PFSK-1 (cell line): ENCODE measurements around the gene UBXN7.

ENCODE experiments used
- POLR2AphosphoS5 ChIP-seq: IDR thresholded peaks from 2 replicates; pipeline ENCODE4 v1.6.1; 2012; ENCODE audit warnings: low read depth, mild to moderate bottlenecking, control low read depth, low read length, moderate library complexity
- REST ChIP-seq, 2 experiments: IDR thresholded peaks; 2 replicates each; pipeline versions ENCODE4 v1.6.1 to v1.8.0; 2011 to 2012; ENCODE audit warnings: low read depth in 2 of 2, low read length in 2 of 2, control low read depth in 1 of 2, inconsistent platforms in 1 of 2, mild to moderate bottlenecking in 1 of 2, moderate library complexity in 1 of 2; ENCODE audit not compliant: insufficient read depth in 1 of 2
- SIN3A ChIP-seq: IDR thresholded peaks from 2 replicates; pipeline ENCODE4 v1.6.1; 2012; ENCODE audit warnings: mild to moderate bottlenecking, low read length, moderate library complexity, borderline replicate concordance; ENCODE audit not compliant: insufficient read depth
- TAF1 ChIP-seq: IDR thresholded peaks from 2 replicates; pipeline ENCODE4 v1.6.1; 2012; ENCODE audit warnings: low read length, control low read depth, borderline replicate concordance; ENCODE audit not compliant: insufficient read depth

- TF ChIP-seq POLR2AphosphoS5 (no peak), REST (IDR thresholded peaks at IDR 0.05; ENCODE audit: insufficient read depth in 1 of 2, low read depth in 2 of 2, low read length in 2 of 2) (no peak), SIN3A (no peak), TAF1 (no peak)
Measured at GRCh38 chr3:196365736-196366135, 66.5 kb downstream of the UBXN7 start.
